ENCODE data around the gene C4orf50.
"Not testable (repeated sequence)": the region's sequence is repeated elsewhere in the genome, so short reads cannot be mapped to it uniquely, and the experiment has no call there.

- TF ChIP-seq CTCF (IDR thresholded peaks at IDR 0.05); EZH2 (IDR thresholded peaks at IDR 0.05; ENCODE audit: borderline replicate concordance, insufficient read depth, low read depth, low read length, poor library complexity, severe bottlenecking): not testable (repeated sequence)
Observed at GRCh38 chr4:5946653-5947052, 71.6 kb downstream of the C4orf50 start.
